GM21515 (cell line): Measurements from ENCODE around the gene METTL8.
A peak's percentile ranks its signal among the peaks of the same experiment; 100 is the strongest.

Source experiments
- ATAC-seq: cut with Tn5 transposase; IDR thresholded peaks from one replicate; pipeline ENCODE4 v1.9.1; 2021; ENCODE audit not compliant: unreplicated experiment

The METTL8 gene

GRCh38 chr2:171433763-171434012 lies at the start of gene METTL8:
METTL8 (minus strand) TSS chr2:171433990; CDS start chr2:171392185, 41,805 bp downstream.
- ATAC-seq = no peak

- ATAC-seq = no peak
These were observed 49.1 kb upstream of the METTL8 start for GRCh38 chr2:171482877-171483276.

GRCh38 chr2:171482308-171482707 lies 48.5 kb upstream of the METTL8 start:
- ATAC-seq = no peak

- no peak for ATAC-seq
These were observed 47.1 kb upstream of the METTL8 start for GRCh38 chr2:171480908-171481307.

- no peak for ATAC-seq
These were observed 45.5 kb upstream of the METTL8 start for GRCh38 chr2:171479154-171479814.

GRCh38 chr2:171478345-171478744 lies 44.6 kb upstream of the METTL8 start:
- no peak for ATAC-seq

- no peak for ATAC-seq
These were observed 42.2 kb upstream of the METTL8 start for GRCh38 chr2:171475979-171476378.

GRCh38 chr2:171470129-171470528 lies 36.3 kb upstream of the METTL8 start:
- no peak for ATAC-seq

GRCh38 chr2:171469176-171469575 lies 35.4 kb upstream of the METTL8 start:
- ATAC-seq = no peak

GRCh38 chr2:171460537-171460936 lies 26.7 kb upstream of the METTL8 start:
- ATAC-seq = no peak

- no peak for ATAC-seq
These were observed 25.7 kb upstream of the METTL8 start for GRCh38 chr2:171459498-171459897.

GRCh38 chr2:171452773-171453172 lies 19.0 kb upstream of the METTL8 start:
- no peak for ATAC-seq

- ATAC-seq = no peak
These were observed 17.3 kb upstream of the METTL8 start for GRCh38 chr2:171451074-171451473.

GRCh38 chr2:171447675-171448074 lies 13.9 kb upstream of the METTL8 start:
- no peak for ATAC-seq

GRCh38 chr2:171441470-171441869 lies 7.7 kb upstream of the METTL8 start:
- ATAC-seq = no peak

- ATAC-seq = no peak
These were observed 2.5 kb upstream of the METTL8 start for GRCh38 chr2:171436307-171436706.

GRCh38 chr2:171434013-171434989 lies 511 bp upstream of the METTL8 start, which contains the start of gene DCAF17:
DCAF17 (plus strand) TSS chr2:171434226; CDS start chr2:171434578, 352 bp downstream.
- peak; percentile 91 for ATAC-seq

GRCh38 chr2:171432969-171433762 lies 624 bp downstream of the METTL8 start:
- no peak for ATAC-seq

- no peak for ATAC-seq
These were observed 1.4 kb downstream of the METTL8 start for GRCh38 chr2:171432206-171432968.

- no peak for ATAC-seq
These were observed 2.1 kb downstream of the METTL8 start for GRCh38 chr2:171431677-171432167.
